Caco-2 (cell line): ENCODE results near the gene UAP1. TPM values are rescaled to one million over a fixed set of nuclear protein-coding genes. Genes with fewer than 3 reads are reported as not detected.
"Not testable (repeated sequence)": the region's sequence is repeated elsewhere in the genome, so short reads cannot be mapped to it uniquely, and the experiment has no call there.

Experiments
- BruUV-seq: library from RNA; stranded (reverse); fragments of 400-500 nt; replicated peaks from 2 replicates; lab custom pipeline; 2021; lab: Mats Ljungman, UMichigan
- CTCF ChIA-PET: fragments of 300-600 bp; sonication (Branson Sonifier 250); formaldehyde crosslinking; loops from one replicate; lab custom pipeline; 2022; ENCODE audit warnings: antibody characterized with exemption; lab: Charles Lee
- POLR2A ChIA-PET: fragments of 300-600 bp; sonication (Branson Sonifier 250); formaldehyde crosslinking; loops from one replicate; lab custom pipeline; 2022; ENCODE audit warnings: antibody characterized with exemption; lab: Charles Lee
- DNase-seq, 2 experiments: peaks; one replicate each; pipeline versions ENCODE4 v3.0.0 to v3.0.0-alpha.2; 2020 to 2022
- H3K27me3 ChIP-seq: replicated peaks from 2 replicates; pipeline ENCODE4 v1.6.0; 2011; ENCODE audit warnings: low read length; ENCODE audit not compliant: control insufficient read depth, insufficient read depth
- H3K36me3 ChIP-seq: 2 replicates; pipeline ENCODE4 v1.5.1; 2011; ENCODE audit warnings: low read length; ENCODE audit not compliant: control insufficient read depth, insufficient read depth
- H3K4me1 ChIP-seq: fragments of 250-450 bp; sonication (Bioruptor Pico); 2 replicates; pipeline ENCODE4 v1.5.1; 2020; ENCODE audit warnings: mild to moderate bottlenecking
- H3K4me3 ChIP-seq: 2 replicates; pipeline ENCODE4 v1.5.1; 2011; ENCODE audit warnings: low read depth, mild to moderate bottlenecking, control low read depth, low read length
- H3K9me3 ChIP-seq: fragments of 250-450 bp; sonication (Bioruptor Pico); 2 replicates; pipeline ENCODE4 v1.5.1; 2020; ENCODE audit warnings: mild to moderate bottlenecking, moderate library complexity
- H3K27ac Mint-ChIP-seq: one replicate; pipeline ENCODE4 v1.8.0; 2022; ENCODE audit warnings: mixed read lengths; ENCODE audit not compliant: unreplicated experiment
- H3K27me3 Mint-ChIP-seq: one replicate; pipeline ENCODE4 v1.8.0; 2022; ENCODE audit warnings: mixed read lengths; ENCODE audit not compliant: insufficient read depth, unreplicated experiment
- H3K36me3 Mint-ChIP-seq: one replicate; pipeline ENCODE4 v1.8.0; 2022; ENCODE audit warnings: mild to moderate bottlenecking, mixed read lengths; ENCODE audit not compliant: insufficient read depth, unreplicated experiment
- H3K4me1 Mint-ChIP-seq: one replicate; pipeline ENCODE4 v1.8.0; 2022; ENCODE audit warnings: low read depth, mixed read lengths; ENCODE audit not compliant: unreplicated experiment
- H3K4me3 Mint-ChIP-seq: one replicate; pipeline ENCODE4 v1.8.0; 2022; ENCODE audit warnings: mild to moderate bottlenecking, moderate library complexity, mixed read lengths; ENCODE audit not compliant: unreplicated experiment
- H3K9me3 Mint-ChIP-seq: one replicate; pipeline ENCODE4 v1.8.0; 2022; ENCODE audit warnings: mixed read lengths; ENCODE audit not compliant: unreplicated experiment
- intact Hi-C: fragments of 100-400 bp; cut with micrococcal nuclease; formaldehyde crosslinking; loops from one replicate; pipeline ENCODE4 v1.10.0; 2022; ENCODE audit not compliant: unreplicated experiment
- total RNA-seq: library from RNA; stranded (reverse); gene quantifications from 2 replicates; pipeline ENCODE4 v1.2.3, GENCODE V29; 2022
- TF ChIP-seq, protein P1 (sequence below), 2 experiments: fragments of 200-600 bp in 1 of 2; IDR thresholded peaks; 1 replicate in 1 of 2; 2 replicates in 1 of 2; pipeline versions ENCODE4 v1.5.1 to v1.8.0; 2011 to 2022; ENCODE audit warnings: antibody characterized with exemption in 1 of 2, control low read depth in 1 of 2, inconsistent platforms in 1 of 2, low read depth in 1 of 2, low read length in 1 of 2, mild to moderate bottlenecking in 1 of 2, moderate library complexity in 1 of 2; ENCODE audit not compliant: insufficient read depth in 1 of 2, severe bottlenecking in 1 of 2, unreplicated experiment in 1 of 2

UAP1 gene
- total RNA-seq, 1 experiment from 2014 or later = 39.8 TPM

DNA sequence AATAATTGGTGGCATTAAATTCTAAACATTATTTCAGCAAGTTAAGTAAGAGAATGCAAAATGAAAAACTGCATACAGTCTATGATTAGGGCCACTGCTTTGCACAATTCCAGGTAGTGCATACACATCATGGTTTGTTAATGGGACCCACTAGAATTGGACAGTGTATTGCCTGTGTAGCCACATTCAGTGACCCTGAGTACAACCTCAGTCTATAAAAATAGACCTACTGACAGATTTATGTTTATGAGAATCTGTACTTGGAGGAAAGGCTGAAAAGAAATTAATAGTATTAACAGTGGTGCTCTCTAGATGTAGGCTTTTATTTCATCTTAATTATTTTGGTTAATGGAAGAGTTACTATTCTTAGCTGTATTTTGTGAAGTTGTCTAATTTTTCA is 18.8 kb downstream of the UAP1 start:
- Mint-ChIP-seq H3K27ac (no peak overlapping the region), H3K9me3 (no peaks in the 10 kb centered on the region), H3K4me1 (no peaks in the 10 kb centered on the region), H3K4me3 (no peak overlapping the region), H3K27me3 (no peaks in the 10 kb centered on the region), H3K36me3 (peaks cover 10% of the 10 kb centered on the region)
- Histone ChIP-seq H3K36me3 (no peaks in the 10 kb centered on the region), H3K27me3 (no peaks in the 10 kb centered on the region), H3K4me1 (no peaks in the 10 kb centered on the region), H3K9me3 (no peaks in the 10 kb centered on the region), H3K4me3 (no peak overlapping the region)
- DNase-seq = no peak
- TF ChIP-seq, protein P1, sequence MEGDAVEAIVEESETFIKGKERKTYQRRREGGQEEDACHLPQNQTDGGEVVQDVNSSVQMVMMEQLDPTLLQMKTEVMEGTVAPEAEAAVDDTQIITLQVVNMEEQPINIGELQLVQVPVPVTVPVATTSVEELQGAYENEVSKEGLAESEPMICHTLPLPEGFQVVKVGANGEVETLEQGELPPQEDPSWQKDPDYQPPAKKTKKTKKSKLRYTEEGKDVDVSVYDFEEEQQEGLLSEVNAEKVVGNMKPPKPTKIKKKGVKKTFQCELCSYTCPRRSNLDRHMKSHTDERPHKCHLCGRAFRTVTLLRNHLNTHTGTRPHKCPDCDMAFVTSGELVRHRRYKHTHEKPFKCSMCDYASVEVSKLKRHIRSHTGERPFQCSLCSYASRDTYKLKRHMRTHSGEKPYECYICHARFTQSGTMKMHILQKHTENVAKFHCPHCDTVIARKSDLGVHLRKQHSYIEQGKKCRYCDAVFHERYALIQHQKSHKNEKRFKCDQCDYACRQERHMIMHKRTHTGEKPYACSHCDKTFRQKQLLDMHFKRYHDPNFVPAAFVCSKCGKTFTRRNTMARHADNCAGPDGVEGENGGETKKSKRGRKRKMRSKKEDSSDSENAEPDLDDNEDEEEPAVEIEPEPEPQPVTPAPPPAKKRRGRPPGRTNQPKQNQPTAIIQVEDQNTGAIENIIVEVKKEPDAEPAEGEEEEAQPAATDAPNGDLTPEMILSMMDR (IDR thresholded peaks at IDR 0.05; ENCODE audit: insufficient read depth in 1 of 2, low read depth in 1 of 2, low read length in 1 of 2, severe bottlenecking in 1 of 2, unreplicated experiment in 1 of 2) = no peak
- POLR2A ChIA-PET = no interaction called here
- intact Hi-C loops = no loop called here
- CTCF ChIA-PET = no interaction called here
- BruUV-seq = no TSS peak

DNA sequence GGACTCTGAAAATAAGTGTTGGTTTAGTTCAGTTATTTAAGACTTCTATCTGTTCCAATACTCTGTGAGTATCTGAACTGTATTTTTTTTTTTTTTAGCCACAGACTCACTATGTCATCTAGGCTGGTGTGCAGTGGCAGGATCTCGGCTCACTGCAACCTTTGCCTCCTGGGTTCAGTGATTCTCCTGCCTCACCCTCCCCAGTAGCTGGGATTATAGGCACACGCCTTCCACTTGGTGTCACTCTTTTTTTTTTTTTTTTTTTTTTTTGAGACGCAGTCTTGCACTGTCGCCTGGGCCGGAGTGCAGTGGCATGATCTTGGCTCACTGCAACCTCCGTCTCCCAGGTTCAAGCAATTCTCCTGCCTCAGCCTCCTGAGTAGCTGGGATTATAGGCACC is 21.4 kb downstream of the UAP1 start:
- H3K9me3 ChIP-seq, H3K27me3 ChIP-seq, H3K4me3 ChIP-seq, H3K4me3 Mint-ChIP-seq, H3K4me1 ChIP-seq, H3K36me3 ChIP-seq, POLR2A ChIA-PET, H3K27me3 Mint-ChIP-seq, H3K4me1 Mint-ChIP-seq, CTCF ChIA-PET, intact Hi-C loops, H3K27ac Mint-ChIP-seq, BruUV-seq, H3K9me3 Mint-ChIP-seq, DNase-seq: not testable (repeated sequence)
- peaks cover 10% of the 10 kb centered on the region for H3K36me3 Mint-ChIP-seq

DNA sequence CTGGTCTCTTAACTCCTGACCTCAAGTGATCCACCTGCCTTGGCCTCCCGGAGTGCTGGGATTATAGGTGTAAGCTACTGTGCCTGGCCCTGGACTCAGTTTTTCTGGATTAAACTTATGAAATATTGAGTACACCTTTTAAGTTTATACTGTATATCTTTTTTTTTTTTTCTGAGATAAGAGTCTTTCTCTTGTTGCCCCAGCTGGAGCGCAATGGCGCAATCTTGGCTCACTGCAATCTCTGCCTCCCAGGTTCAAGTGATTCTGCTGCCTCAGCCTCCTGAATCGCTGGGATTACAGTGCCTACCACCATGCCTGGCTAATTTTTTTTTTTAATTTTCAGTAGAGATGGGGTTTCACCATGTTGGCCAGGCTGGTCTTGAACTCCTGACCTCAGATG is 23.6 kb downstream of the UAP1 start:
- POLR2A ChIA-PET, H3K4me3 Mint-ChIP-seq, H3K27me3 Mint-ChIP-seq, H3K27ac Mint-ChIP-seq, DNase-seq, CTCF ChIA-PET, H3K9me3 Mint-ChIP-seq, H3K4me1 Mint-ChIP-seq, H3K4me3 ChIP-seq, BruUV-seq, H3K36me3 ChIP-seq, H3K9me3 ChIP-seq, H3K27me3 ChIP-seq, intact Hi-C loops, H3K4me1 ChIP-seq: not testable (repeated sequence)
- H3K36me3 Mint-ChIP-seq = peaks cover 21% of the 10 kb centered on the region

DNA sequence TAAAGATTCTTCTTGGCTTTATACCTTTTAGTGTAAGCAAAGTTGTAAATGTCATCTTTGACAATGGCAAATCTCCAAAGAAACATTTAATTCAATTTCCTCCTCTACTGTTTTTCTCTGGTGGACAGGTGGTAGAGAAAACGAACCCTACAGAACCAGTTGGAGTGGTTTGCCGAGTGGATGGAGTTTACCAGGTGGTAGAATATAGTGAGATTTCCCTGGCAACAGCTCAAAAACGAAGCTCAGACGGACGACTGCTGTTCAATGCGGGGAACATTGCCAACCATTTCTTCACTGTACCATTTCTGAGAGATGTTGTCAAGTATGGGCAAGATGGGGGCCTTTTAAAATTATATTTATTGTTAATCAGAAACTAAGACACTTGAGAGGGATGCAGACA is 25.8 kb downstream of the UAP1 start:
- POLR2A ChIA-PET = no interaction called here
- no peaks in the 10 kb centered on the region for H3K36me3 ChIP-seq

More for the DNA sequence above, 25.8 kb downstream of the UAP1 start:
- CTCF ChIA-PET = no interaction called here
- H3K27me3 Mint-ChIP-seq = no peaks in the 10 kb centered on the region
- DNase-seq = no peak
- intact Hi-C loops = no loop called here
- H3K27ac Mint-ChIP-seq = no peak overlapping the region
- TF ChIP-seq, protein P1 (IDR thresholded peaks at IDR 0.05; ENCODE audit: insufficient read depth in 1 of 2, low read depth in 1 of 2, low read length in 1 of 2, severe bottlenecking in 1 of 2, unreplicated experiment in 1 of 2) = no peak
- H3K36me3 Mint-ChIP-seq = peaks cover 17% of the 10 kb centered on the region
- no peak overlapping the region for H3K4me3 Mint-ChIP-seq
- Histone ChIP-seq H3K9me3 (no peaks in the 10 kb centered on the region), H3K27me3 (no peaks in the 10 kb centered on the region), H3K4me3 (no peak overlapping the region), H3K4me1 (no peaks in the 10 kb centered on the region)
- no peaks in the 10 kb centered on the region for H3K4me1 Mint-ChIP-seq
- no peaks in the 10 kb centered on the region for H3K9me3 Mint-ChIP-seq
- no TSS peak for BruUV-seq
